Cardiac septum (tissue), 1 donor: ENCODE measurements around the gene RIC3. TPM values are rescaled to one million over a fixed set of nuclear protein-coding genes. Genes with fewer than 3 reads are reported as not detected.

Source experiments
- DNase-seq: peaks from one replicate; pipeline ENCODE4 v3.0.0-alpha.2; 2020; ENCODE audit warnings: low spot score
- intact Hi-C: fragments of 100-400 bp; cut with DNase I; formaldehyde crosslinking; loops from one replicate; pipeline ENCODE4 v1.14.0; 2022
- total RNA-seq: library from RNA; stranded (reverse); fragmentation: NEBNext Ultra II Directional; extraction: Animal tissue kit (Norgen Biotek cat#: 25700); gene quantifications from one replicate; pipeline ENCODE4 v1.2.1, GENCODE V29; 2021
- donor health status: DM: no; HTN: no; CAD: no.

RIC3 gene
- total RNA-seq, 1 donor from 2014 or later: 14.3 TPM

- no peak for DNase-seq
- intact Hi-C loops: no loop called here
These were observed 109.2 kb downstream of the RIC3 start for GRCh38 chr11:8059571-8060011.

GRCh38 chr11:8059030-8059429 lies 109.8 kb downstream of the RIC3 start:
- intact Hi-C loops: no loop called here

DNA sequence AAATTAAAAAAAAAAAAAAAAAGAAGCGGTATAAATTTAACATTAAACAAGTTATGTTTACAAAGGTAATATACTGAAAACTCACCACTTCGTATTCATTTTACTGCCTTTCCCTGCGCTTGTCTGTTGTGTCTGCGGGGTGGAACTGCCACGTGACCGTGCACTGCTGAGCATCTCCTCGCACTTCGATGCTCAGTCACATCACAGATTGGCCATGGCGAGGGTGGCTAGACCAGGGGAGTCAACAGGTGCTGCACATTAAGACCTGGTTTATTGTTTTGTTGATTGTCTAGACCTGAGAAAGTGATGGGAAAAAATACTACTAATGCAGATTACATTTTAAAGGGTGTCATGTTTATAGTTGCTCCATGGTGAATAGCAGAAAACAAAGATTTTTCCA lies 110.6 kb downstream of the RIC3 start:
- intact Hi-C loops: no loop called here
- no peak for DNase-seq

More at GRCh38 chr11:8059030-8059429, 109.8 kb downstream of the RIC3 start:
- no peak for DNase-seq

DNA sequence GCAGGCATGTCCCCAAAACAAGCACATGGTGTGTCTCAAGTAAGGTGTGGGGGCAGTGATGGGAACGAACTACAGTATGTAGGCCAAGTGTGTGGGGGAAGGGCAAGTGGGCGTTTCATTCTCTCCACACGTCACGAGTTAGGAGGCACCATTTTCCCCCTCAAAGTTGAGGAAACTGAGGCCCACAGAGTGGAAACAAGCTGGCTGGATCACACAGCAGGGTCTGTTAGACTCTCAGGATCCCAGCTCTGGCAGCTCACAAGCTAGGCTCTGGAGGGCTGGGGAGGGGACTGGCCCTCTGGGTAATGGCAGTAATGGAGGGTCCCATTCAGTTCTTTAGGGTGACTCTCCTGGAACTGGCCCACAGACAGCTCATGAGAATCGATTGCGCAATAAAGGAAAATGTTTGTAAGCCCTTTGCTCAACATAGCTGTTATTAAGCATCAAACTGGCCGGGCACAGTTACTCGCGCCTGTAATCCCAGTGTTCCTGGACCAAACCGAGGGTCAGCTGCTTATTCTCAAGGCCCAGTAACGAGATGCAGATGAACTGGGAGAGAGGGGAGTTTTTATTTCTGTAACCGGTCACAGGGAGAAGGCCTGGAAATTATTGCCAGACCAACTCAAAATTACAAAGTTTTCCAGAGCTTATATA lies 111.9 kb downstream of the RIC3 start:
- no peak for DNase-seq
- intact Hi-C loops: no loop called here

Other genes starting within 250 kb of the RIC3 start
- gene OR10A6, start 237.8 kb downstream of the RIC3 start, total RNA-seq: not detected
- gene OR10A3, start 227.3 kb downstream of the RIC3 start, total RNA-seq: not detected
- gene NLRP10, start 203.6 kb downstream of the RIC3 start, total RNA-seq: not detected
- gene EIF3F, start 181.7 kb downstream of the RIC3 start, total RNA-seq: 123 TPM
- 12.2 TPM for gene TUB, start 87.8 kb downstream of the RIC3 start, total RNA-seq
- 0.46 TPM for gene LMO1, start 94.9 kb upstream of the RIC3 start, total RNA-seq